HT1080 (cell line): ENCODE data around the gene NABP2. TPM values are rescaled to one million over a fixed set of nuclear protein-coding genes. Genes with fewer than 3 reads are reported as not detected.

Source experiments
- DNase-seq: peaks from one replicate; pipeline ENCODE4 v3.0.0-alpha.2; 2015; ENCODE audit warnings: low read depth
- total RNA-seq: library from RNA; depleted of rRNA; stranded (reverse); fragments of >200 nt; shearing (Covaris generic); gene quantifications from 2 replicates; pipeline ENCODE4 v1.2.3, GENCODE V29; 2014

Gene NABP2
- total RNA-seq, 1 experiment from 2014 or later, result 77.9 TPM

DNA sequence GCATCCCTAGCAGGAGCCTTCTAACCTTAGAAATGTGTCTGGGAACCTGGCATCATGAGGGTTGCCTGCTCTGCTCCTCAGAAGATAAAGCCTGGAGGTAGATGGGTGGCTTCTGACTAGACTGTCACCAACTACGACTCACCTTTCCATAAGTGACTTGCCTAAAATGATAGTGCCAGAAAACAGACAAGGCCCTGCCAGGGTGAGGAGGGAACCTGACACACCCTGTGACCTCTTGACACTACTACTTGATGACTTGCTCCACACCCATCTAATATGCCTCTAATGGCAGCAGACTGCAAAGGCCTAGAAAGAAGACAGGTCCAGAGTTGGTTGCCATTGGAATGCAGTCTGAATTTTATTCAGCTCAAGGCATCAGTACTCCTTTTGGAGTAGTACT, 11.8 kb upstream of the NABP2 start:
- no peak for DNase-seq

DNA sequence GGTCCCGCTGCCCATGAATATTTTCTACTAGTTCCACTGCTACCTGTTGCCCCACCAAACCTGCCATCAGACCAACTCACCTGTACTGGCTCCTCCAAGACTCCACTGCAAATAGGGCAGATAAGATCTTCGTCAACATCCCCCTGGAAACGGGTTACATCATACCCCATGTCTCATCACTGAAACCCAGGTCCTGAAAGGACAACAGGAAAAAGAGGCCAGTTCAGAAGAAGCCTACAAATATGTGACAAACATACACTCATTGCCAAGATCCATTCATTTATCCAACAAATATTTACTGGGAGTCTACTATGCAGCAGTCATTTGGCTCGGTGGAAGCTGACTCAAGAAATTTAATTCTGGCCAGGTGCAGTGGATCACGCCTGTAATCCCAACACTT, 10.3 kb upstream of the NABP2 start:
- DNase-seq, result no peak

DNA sequence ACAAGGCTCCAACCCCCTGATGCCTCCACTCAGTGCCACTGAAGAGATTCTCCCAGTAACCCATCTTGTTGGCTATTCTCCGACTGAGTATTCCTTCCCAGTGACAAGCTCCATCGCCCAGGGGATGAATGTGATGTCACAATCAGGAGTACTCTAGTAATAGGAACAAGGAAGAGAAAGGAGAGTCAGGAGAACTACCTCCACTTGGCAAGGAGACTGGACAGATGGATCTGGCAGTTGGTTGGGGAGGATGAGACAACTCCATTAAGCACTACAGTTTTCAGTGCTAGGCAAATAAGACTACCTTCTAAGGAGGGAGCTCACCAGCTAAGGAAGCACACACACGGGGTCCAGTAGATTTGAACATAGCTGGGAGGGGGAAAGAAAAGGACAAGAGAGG, 7.7 kb upstream of the NABP2 start:
- no peak for DNase-seq

DNA sequence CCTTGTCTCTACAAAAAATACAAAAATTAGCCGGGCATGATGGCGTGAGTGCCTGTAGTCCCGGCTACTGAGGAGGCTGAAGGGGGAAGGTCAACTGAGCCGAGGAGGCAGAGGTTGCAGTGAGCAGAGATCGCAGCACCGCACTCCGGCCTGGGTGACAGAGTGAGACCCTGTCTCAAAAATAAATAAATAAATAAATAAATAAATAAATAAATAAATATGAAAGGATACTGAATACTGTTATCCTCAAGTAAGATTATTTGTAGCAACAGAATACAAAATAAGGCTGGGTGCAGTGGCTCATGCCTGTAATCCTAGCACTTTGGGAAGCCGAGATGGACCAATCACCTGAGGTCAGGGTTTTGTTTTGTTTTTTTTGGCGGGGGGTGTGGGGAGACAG, 4.3 kb upstream of the NABP2 start:
- no peak for DNase-seq

DNA sequence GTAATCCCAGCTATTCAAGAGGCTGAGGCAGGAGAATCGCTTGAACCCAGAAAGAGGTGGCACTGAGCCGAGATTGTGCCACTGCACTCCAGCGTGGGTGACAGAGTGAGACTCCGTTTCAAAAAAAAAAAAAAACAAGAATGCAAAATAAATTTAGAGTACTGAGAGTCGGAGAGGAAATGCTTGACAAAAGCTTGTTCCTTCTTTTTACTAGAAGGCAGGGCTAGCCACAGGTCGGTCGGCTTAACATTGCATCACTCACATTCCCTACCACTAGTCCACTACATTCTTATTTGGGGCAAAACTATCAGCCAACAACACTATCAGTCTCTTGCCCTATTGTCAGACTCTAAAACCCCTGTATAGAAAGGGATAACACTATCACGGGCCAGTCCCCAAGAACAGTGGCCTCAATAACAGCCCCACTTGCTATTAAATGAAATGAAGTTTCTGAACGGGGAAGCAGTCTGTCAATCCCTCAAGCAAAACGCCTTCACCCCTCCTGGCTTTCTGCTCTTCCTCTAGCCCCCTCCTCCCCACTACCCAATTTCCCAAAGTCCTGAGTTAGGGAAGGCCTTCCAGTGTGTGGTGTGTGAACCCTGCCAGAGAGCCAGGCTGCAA, 3.4 kb upstream of the NABP2 start:
- DNase-seq, result no peak

DNA sequence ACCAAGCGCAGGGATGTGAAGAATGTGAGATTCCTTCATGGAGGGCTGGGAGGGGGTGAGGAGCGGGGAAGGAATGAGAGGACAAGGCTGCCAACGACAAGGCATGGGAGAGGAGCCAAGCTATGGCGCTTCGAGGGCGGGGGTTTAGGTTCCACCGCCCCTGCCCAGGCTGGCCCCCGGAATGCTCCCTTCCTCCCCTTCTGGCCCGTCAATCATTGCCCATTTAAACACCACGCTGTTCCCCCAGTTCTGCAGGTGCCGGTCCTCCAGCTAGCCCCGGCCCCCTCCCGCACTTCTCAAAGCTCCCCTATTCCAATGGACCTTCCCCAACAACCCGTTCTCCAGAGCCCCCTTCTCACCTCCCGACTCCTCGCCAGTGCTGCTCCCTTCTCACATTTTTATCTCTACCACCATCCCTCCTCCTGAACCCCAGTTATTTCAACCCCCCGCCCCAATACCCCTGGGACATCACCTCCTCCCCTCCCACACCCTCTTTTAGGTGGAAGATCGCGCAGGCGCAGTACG, 2.8 kb upstream of the NABP2 start:
- DNase-seq, result peak; percentile 47

DNA sequence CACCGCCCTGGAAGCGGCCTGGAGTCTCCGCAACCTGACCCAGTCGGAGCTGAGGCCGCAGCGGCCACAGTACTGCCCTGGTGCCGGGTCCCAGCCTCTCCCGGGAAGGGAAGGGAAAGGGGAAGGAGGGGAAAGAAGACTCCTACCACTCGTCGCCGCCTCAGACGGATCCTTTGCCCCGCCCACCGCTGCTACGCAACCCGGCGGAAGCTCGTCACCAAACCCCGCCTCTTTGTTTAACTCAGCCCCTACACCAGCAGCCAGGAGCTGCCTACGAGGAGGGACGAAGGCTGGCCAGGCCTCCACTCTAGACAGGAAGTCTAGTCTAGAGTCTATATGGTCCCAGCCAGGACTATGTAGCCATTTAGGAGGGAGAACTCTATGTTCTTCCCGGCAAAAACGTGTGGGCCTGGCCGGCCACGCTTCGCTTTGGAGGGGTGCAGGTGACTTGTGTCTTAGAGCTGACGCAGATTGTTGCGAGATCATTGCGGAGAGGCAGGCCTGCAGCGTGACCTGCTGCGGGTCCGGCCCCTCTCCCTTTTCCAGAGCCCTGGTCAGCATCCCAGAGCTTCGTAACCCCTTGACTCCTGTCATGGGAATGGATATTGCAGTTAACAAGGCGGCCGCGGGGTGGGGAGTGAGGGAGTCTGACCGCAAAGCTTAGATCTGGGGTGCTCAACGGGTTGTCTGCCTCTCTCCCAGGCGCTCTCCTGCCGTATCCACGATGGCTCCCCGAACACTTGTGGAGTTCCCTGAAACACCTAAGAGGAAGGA, 2.2 kb upstream of the NABP2 start, which contains the start of gene RNF41:
Gene RNF41, minus strand, starts transcription at position 166 of the 774 bp plus-strand sequence. CDS start 7,875 bp downstream, outside the sequence.
- peak; percentile 99 for DNase-seq

DNA sequence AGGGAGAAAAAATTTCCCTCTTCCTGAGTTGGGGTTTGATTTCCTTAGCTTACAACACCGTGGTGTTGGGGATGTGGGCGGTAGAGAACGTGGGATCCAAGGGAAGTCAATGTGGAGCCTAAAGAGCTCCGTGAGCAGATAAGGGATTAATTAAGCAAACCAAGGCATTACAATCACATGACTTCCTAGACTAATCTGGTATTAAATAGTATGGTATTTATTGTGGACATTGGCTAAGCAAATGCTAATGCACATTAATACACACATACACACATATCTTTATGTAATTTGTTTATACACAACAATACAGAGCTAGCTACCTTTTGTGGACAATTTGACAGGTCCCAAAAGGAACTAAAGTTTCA, 1.6 kb upstream of the NABP2 start:
- DNase-seq, result no peak

DNA sequence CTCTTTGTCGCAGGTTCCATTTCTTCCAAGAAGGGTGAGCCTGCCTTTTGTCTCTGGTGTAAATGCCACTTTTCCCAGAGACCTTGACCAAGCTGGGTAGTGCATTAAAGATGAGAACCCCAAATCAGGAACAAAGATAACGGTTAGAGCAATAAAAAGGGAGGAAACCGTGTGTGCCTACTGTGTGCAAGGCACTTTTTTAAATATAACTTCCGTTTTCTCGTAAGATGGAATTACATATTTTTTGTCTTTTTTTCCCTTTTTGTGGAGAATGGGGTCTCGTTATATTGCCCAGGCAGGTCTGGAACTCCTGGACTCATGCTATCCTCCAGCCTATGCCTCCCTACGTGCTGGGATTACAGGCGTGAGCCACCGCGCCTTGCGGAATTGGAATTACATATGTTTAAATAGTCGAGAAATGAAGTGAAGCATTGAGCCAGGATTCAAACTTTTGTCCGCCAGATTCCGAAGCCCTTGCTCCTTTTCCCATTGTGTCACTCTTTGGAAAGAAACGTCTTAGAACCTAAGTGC, 506 bp upstream of the NABP2 start:
- DNase-seq, result no peak

DNA sequence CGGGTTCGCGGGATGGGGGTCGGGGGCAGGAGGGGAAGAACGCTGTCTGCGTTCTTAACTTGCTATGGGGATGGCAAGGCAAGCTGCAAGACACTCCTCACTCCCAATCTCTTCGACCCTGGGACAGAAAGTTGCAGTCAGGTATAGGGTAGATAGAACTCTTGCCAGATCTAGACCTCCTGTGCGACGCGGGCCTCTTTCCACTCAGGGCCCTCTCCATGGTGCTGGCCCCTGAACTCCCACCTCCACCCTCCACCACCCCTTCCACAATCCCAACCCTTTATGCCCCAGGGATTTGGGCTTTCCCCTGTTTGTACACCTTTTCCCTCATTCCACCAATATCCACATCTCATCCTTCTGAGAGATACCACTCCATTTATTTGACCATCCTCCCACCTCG, 812 bp downstream of the NABP2 start:
- no peak for DNase-seq

DNA sequence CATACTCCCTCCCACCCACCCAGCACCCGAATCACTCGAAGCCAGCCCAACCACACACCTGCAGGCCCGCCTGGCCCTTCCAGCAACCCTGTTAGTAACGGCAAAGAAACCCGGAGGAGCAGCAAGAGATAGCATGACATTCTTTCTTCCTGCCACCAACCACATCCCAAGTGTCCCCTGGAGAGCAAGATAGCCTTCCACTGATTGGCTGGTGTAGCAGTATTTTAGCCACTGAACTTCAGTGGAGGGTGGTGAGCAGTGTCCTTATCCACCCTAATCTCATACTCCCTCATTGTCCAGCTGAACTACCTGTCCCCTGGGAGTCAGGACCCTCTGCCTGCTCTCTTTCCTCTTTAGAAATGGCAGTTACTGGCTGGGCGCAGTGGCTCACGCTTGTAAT, 4.9 kb downstream of the NABP2 start:
- no peak for DNase-seq

DNA sequence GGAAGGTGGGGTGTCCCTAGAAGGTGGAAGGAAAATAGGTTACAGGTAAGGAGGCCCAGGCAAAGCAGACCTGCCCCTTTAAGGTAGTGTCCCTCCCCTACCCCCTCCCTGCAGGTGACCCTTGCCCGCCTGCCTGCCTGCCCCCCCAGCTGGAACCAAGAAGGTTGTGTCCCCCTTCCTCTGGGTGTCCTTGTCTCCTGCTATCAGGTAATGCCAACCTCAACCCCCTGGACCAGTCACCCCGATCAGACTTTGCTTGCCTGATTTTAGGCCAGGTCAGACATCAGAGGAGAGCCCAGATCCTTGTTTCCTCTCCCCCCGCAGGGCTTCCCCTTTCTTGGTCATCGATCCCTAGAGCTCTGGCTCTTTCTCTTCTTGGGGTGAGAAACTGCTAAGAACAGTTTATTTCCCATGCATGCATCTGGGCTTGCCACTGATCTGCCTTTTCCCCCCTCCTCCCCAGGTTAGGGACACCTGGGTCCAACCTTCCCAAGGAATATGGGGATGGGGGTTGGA, 5.8 kb downstream of the NABP2 start, which contains the start of gene SLC39A5:
Gene SLC39A5, plus strand, starts transcription at position 136 of the 516 bp plus-strand sequence. CDS start 1,224 bp downstream, outside the sequence.
- no peak for DNase-seq

DNA sequence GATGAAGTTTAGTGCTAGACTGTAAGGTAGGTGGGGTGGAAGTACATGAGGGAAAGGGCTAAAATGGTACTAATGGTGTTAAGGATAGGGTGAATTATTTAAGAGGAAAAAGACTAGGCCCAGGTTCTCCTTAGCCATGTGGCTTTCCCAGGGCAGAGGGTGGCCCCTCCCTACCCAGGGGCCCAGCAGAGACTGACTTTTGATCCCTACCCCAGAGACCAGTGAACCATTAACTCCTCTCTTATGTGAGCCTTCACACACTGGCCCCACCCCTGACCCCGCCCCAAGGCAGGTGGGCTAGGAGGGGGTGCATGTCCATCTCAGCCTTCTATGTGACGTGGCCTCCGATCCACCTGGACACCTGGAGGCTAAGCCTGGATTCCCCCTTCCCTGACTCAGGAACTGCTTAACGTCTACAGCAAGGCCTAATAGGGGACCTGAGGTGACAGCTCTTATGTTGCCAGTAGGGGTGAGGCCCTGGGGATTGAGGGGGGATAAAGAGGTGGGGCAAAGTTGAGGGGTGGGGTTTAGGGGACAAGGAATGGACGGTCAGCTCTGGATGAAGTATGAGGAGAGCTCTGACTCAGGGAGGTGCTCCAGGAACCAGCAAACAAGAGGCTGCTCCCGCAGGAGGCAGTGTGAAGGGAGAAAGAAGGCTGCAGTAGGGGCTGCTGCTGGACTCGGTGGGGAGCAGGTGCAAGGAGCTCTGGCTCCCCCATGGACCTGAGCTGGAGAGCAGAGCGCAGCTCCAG, 6.5 kb downstream of the NABP2 start:
- DNase-seq, result no peak

DNA sequence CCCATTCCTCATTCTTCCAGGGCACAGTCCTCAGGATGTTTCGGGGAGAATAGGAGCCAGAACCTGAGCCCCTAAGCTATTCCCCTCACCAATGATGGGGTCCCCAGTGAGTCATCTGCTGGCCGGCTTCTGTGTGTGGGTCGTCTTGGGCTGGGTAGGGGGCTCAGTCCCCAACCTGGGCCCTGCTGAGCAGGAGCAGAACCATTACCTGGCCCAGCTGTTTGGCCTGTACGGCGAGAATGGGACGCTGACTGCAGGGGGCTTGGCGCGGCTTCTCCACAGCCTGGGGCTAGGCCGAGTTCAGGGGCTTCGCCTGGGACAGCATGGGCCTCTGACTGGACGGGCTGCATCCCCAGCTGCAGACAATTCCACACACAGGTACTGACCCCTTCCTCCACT, 7.0 kb downstream of the NABP2 start:
- no peak for DNase-seq

DNA sequence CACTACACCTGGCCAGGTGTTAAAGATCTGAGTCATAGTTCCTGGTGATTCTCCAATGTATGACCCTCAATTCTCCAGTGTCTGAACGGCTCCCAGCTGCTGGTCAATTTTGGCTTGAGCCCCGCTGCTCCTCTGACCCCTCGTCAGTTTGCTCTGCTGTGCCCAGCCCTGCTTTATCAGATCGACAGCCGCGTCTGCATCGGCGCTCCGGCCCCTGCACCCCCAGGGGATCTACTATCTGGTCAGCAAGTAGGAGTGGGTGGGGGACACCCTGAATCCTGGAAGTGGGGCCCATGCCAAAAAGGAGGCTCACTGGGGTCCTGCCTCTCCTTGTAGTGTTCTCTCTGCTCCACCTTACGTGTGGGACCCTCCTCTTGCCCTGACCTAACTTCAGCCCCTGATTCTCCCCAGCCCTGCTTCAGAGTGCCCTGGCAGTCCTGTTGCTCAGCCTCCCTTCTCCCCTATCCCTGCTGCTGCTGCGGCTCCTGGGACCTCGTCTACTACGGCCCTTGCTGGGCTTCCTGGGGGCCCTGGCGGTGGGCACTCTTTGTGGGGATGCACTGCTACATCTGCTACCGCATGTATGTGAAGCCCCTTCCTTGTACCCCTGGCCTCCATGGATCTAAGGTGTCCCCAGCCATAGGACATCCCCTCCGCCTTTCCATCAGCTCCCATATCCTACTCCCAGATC, 10.7 kb downstream of the NABP2 start:
- DNase-seq, result no peak

DNA sequence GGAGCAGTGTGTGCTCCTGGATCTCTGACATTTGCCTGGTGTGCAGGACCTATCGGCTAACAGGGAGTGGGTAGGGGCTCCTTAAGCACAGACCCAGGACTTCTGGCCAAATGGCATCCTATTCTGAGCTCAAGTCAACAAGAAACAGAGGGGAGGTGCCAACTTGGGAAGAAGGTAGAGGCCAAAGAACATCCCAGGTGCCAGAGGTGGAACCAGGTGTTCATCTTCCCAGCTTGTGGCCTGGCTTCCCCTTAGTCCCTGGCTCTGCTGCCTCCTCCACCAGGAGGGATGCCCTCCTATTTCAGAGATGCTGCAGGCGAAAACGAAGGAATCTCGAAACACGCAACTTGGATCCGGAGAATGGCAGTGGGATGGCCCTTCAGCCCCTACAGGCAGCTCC, 11.9 kb downstream of the NABP2 start:
- no peak for DNase-seq

DNA sequence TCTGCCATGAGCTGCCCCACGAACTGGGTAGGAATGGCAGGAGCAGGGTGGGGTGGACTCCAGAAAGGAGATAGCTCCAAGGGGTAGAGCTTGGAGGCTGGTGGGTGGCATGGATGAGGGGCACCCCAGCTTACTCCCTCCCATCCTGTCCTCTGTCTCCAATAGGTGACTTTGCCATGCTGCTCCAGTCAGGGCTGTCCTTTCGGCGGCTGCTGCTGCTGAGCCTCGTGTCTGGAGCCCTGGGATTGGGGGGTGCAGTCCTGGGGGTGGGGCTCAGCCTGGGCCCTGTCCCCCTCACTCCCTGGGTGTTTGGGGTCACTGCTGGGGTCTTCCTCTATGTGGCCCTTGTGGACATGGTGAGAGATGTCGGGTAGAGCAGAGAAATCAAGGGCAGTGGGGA, 12.8 kb downstream of the NABP2 start:
- DNase-seq, result no peak

DNA sequence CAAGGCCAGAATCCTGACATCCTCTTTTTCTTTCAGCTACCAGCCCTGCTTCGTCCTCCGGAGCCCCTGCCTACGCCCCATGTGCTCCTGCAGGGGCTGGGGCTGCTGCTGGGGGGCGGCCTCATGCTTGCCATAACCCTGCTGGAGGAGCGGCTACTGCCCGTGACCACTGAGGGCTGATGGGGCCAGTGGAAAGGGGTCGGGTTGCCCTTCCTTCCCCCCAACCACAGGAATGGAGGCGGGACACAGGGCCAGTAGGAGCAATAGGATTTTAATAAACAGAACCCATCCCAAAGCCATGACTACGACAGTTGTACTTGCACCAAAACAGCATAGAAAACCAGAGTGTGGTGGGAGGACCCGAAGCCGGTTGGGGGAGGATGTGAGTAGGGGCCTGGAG, 13.4 kb downstream of the NABP2 start:
- no peak for DNase-seq

DNA sequence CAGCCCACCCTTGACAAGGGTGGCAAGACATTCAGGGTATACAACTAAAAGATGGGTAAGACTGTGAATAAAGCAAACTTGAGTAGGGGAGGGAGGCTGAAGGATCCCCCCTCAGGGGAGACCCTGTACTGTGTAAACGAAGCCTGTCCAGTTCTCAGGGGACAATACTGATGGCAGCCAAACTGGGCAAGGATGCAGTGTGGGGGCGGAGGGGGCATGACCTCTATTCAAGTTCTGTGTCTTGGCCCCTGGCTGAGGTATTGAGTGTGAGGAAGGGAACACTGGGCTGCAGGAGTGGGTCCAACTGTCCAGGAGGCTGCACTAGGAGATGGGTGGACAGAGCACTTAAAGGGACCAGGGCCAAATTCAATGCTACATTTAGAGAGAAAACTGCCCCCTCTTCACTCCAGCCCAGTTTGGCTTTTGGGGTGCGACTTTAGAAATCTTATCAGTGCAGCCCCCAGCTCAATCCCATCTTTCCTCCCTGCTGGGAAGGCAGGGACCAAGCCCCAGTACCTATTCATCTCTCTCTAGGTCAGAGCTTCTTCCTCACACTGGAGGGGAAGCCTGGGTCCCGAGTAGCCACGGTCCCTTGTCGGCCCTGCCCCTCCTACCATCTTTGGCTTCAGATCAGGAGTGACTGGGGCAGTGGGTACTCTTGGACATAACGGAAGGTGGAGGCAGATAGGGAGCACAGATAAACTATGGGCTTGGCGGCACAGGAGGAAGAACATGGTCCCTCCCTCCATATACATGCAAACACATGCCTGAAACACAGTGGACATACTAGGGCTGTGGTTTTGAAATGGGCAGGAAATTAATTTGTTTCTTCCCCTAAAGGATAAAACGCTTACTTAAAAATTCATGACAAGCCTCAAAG, 17.5 kb downstream of the NABP2 start:
- DNase-seq, result no peak

DNA sequence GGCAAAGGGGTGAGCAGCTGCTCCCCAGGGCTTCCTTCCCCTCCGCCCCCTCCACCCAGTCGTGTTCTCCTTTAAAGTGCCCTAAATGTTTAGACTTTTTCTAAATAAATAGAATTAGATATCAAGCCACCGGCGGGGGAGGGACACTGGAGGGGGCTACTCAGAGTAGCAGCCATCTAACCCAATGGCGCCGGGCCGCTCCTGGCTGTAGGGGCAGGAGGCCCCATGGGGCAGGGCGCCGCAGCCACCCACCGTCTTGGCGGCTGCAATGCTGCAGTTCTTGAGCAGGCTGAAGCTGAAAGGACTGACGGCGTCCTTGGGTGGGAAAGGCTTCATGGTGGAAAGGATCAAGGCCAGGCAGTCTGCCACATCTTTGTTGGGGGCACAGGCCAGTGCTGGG, 18.8 kb downstream of the NABP2 start:
- DNase-seq, result no peak
